ENCODE measurements around the gene HCK. TPM values are rescaled to one million over a fixed set of nuclear protein-coding genes. Genes with fewer than 3 reads are reported as not detected.

The HCK gene
- total and polyA plus RNA-seq, 9 of the 15 experiments (the other 6 are each of a cell fraction or from before 2014, with no cell fraction given): 0.09 to 0.51 (median 0.27) TPM; not detected in 6

DNA sequence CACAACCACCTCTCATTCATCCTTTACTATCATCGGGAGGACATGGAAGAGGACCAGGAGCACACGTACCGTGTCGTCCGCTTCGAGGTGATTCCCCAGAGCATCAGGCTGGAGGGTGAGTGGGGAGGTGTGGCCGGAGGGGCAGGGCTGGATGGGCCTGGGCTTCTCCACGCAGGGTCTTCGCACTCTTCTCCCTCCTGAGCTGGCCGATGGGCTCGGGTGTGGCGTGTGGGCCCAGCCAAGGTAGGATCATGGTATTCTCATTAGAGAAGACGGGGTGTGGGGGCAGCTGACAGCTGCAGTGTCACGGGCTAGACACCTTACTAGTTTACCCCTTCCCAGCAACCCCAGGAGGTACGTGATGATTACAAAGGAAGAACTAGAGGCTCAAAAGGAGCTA lies 90.9 kb downstream of the HCK start:
- BruUV-seq (replicated peaks): no TSS peak
- peaks cover 87% of the 10 kb centered on the region for H3K36me3 ChIP-seq (ENCODE audit: control insufficient read depth, insufficient read depth, low read length)
- 91% methylated on average over 15 of the region's 15 CpGs for whole genome bisulfite sequencing (ENCODE audit: insufficient coverage, low coverage, missing lambda C conversion rate)
- no peaks in the 10 kb centered on the region for H3K9me3 ChIP-seq (replicated peaks; ENCODE audit: control insufficient read depth, insufficient read depth, low read depth, low read length)
- ChIA-PET CTCF (ENCODE audit: low intra/inter-chr PET ratio) (no interaction called here), POLR2A (no interaction called here)
- H4K20me1 ChIP-seq (replicated peaks; ENCODE audit: control insufficient read depth, insufficient read depth, low read length): no peaks in the 10 kb centered on the region; the same call in 1 of the 2 replicates
- H3K9ac ChIP-seq (ENCODE audit: insufficient read depth in 1 of 2, low read depth in 2 of 2, low read length in 2 of 2): no peak overlapping the region
- ATAC-seq (no peak), FAIRE-seq (no peak), DNase-seq (ENCODE audit: extremely low read depth in 1 of 4, low spot score in 3 of 4) (no peak)
- no peak overlapping the region for H3K4me2 ChIP-seq (ENCODE audit: insufficient read depth, low read length)
- TF ChIP-seq CHD1 (IDR thresholded peaks at IDR 0.05; ENCODE audit: low read length): no peak
- TF ChIP-seq, protein P1, sequence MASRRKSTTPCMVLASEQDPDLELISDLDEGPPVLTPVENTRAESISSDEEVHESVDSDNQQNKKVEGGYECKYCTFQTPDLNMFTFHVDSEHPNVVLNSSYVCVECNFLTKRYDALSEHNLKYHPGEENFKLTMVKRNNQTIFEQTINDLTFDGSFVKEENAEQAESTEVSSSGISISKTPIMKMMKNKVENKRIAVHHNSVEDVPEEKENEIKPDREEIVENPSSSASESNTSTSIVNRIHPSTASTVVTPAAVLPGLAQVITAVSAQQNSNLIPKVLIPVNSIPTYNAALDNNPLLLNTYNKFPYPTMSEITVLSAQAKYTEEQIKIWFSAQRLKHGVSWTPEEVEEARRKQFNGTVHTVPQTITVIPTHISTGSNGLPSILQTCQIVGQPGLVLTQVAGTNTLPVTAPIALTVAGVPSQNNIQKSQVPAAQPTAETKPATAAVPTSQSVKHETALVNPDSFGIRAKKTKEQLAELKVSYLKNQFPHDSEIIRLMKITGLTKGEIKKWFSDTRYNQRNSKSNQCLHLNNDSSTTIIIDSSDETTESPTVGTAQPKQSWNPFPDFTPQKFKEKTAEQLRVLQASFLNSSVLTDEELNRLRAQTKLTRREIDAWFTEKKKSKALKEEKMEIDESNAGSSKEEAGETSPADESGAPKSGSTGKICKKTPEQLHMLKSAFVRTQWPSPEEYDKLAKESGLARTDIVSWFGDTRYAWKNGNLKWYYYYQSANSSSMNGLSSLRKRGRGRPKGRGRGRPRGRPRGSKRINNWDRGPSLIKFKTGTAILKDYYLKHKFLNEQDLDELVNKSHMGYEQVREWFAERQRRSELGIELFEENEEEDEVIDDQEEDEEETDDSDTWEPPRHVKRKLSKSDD (conservative IDR thresholded peaks at IDR 0.05; ENCODE audit: low read length): no peak
- TF ChIP-seq, protein P2, sequence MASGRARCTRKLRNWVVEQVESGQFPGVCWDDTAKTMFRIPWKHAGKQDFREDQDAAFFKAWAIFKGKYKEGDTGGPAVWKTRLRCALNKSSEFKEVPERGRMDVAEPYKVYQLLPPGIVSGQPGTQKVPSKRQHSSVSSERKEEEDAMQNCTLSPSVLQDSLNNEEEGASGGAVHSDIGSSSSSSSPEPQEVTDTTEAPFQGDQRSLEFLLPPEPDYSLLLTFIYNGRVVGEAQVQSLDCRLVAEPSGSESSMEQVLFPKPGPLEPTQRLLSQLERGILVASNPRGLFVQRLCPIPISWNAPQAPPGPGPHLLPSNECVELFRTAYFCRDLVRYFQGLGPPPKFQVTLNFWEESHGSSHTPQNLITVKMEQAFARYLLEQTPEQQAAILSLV (tag; IDR thresholded peaks at IDR 0.05): no peak
- H3K27ac ChIP-seq (ENCODE audit: extremely low read depth, low read depth, low read length): no peak overlapping the region
- no peaks in the 10 kb centered on the region for H3K9me1 ChIP-seq (ENCODE audit: control insufficient read depth, insufficient read depth, low read length)
- no peak overlapping the region for H3K4me3 ChIP-seq
- H2AFZ ChIP-seq (ENCODE audit: low read depth, low read length): no peak overlapping the region
- no peaks in the 10 kb centered on the region for H3K27me3 ChIP-seq (ENCODE audit: control insufficient read depth in 2 of 2, insufficient read depth in 2 of 2, low read length in 2 of 2)
- H3K79me2 ChIP-seq (ENCODE audit: control insufficient read depth, insufficient read depth, low read length): no peaks in the 10 kb centered on the region
- in situ Hi-C loops (cut with MboI) (no loop called here), intact Hi-C loops (cut with micrococcal nuclease) (no loop called here)
- no peaks in the 10 kb centered on the region for H3K4me1 ChIP-seq (replicated peaks in 1 of 2; ENCODE audit: control insufficient read depth in 2 of 2, insufficient read depth in 2 of 2, low read length in 2 of 2)

All from K562 (cell line).